ENCODE data around the gene NAV3. TPM values are rescaled to one million over a fixed set of nuclear protein-coding genes. Genes with fewer than 3 reads are reported as not detected.
"Not testable (repeated sequence)": the region's sequence is repeated elsewhere in the genome, so short reads cannot be mapped to it uniquely, and the experiment has no call there.

NAV3 gene
- total RNA-seq, 1 experiment from 2014 or later: 2.5 TPM

DNA sequence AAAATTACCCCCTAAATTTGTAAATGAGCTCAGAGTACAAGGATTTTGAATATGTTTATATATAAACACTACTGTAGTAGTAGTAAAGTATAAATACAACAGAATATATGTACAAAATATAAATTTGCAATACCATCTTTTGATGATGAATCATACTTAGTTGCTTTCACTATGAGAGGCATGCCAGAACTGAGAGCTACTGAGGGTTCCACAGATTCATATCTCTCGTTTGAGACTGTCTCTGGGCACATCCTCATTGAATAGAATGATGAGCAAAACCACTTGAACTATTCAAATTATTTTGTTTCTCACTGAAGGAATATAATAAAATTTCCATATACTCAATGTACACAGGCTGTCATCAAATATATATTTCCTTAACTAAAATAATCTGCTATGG is 417.6 kb downstream of the NAV3 start:
- intact Hi-C loops (cut with micrococcal nuclease; ENCODE audit: unreplicated experiment): no loop called here
- in situ Hi-C loops (cut with HindIII; ENCODE audit: low pct_unique_long_range_greater_than_20kb, low sequenced_read_pairs): no loop called here
- Histone ChIP-seq H3K4me1 (ENCODE audit: control insufficient read depth, insufficient read depth, low read length) (no peaks in the 10 kb centered on the region), H3K36me3 (ENCODE audit: control insufficient read depth, insufficient read depth, low read length) (no peaks in the 10 kb centered on the region), H3K9me3 (ENCODE audit: control insufficient read depth, insufficient read depth, low read depth, low read length) (no peaks in the 10 kb centered on the region), H3K27ac (ENCODE audit: low read length) (no peak overlapping the region), H3K4me3 (ENCODE audit: low read depth in 2 of 2, low read length in 2 of 2) (no peak overlapping the region), H3K27me3 (ENCODE audit: control insufficient read depth, insufficient read depth, low read length) (no peaks in the 10 kb centered on the region)
- no peak for TF ChIP-seq POLR2AphosphoS5 (IDR thresholded peaks at IDR 0.05; ENCODE audit: low read depth, low read length)
- TF ChIP-seq TCF7L2 (IDR thresholded peaks at IDR 0.05; ENCODE audit: low read depth, low read length): no peak
- TF ChIP-seq SIN3A (IDR thresholded peaks at IDR 0.05; ENCODE audit: borderline replicate concordance, insufficient read depth, low read depth, low read length): no peak
- TF ChIP-seq, protein P1, sequence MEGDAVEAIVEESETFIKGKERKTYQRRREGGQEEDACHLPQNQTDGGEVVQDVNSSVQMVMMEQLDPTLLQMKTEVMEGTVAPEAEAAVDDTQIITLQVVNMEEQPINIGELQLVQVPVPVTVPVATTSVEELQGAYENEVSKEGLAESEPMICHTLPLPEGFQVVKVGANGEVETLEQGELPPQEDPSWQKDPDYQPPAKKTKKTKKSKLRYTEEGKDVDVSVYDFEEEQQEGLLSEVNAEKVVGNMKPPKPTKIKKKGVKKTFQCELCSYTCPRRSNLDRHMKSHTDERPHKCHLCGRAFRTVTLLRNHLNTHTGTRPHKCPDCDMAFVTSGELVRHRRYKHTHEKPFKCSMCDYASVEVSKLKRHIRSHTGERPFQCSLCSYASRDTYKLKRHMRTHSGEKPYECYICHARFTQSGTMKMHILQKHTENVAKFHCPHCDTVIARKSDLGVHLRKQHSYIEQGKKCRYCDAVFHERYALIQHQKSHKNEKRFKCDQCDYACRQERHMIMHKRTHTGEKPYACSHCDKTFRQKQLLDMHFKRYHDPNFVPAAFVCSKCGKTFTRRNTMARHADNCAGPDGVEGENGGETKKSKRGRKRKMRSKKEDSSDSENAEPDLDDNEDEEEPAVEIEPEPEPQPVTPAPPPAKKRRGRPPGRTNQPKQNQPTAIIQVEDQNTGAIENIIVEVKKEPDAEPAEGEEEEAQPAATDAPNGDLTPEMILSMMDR (IDR thresholded peaks at IDR 0.05): no peak
- ATAC-seq (no peak), DNase-seq (ENCODE audit: low read depth, low spot score) (no peak)
- CTCF ChIA-PET: no interaction called here
- BruUV-seq (replicated peaks): no TSS peak
- POLR2A ChIA-PET: no interaction called here

DNA sequence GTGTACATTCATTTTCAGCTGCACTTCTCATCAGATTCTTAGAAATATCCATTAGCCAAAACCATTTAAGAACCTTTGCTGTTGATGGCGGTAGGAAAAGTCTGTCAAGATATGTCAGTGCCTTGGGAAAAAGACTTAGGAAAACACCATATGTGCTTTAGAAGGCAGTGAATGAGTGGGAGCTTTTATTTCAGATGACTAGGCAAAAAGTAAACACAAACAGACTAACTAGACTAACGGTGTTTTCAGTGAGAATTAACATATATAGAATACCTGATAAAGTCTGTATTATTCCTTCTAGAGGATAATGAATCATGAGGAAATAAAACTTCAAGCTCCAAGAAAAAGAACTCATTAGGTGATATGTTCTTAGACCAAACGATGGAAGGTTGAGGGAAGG is 418.9 kb downstream of the NAV3 start:
- POLR2A ChIA-PET: no interaction called here
- TF ChIP-seq SIN3A (IDR thresholded peaks at IDR 0.05; ENCODE audit: borderline replicate concordance, insufficient read depth, low read depth, low read length) (no peak), POLR2AphosphoS5 (IDR thresholded peaks at IDR 0.05; ENCODE audit: low read depth, low read length) (no peak), TCF7L2 (IDR thresholded peaks at IDR 0.05; ENCODE audit: low read depth, low read length) (no peak)
- TF ChIP-seq, protein P1 (IDR thresholded peaks at IDR 0.05): no peak
- TF ChIP-seq, protein P2, sequence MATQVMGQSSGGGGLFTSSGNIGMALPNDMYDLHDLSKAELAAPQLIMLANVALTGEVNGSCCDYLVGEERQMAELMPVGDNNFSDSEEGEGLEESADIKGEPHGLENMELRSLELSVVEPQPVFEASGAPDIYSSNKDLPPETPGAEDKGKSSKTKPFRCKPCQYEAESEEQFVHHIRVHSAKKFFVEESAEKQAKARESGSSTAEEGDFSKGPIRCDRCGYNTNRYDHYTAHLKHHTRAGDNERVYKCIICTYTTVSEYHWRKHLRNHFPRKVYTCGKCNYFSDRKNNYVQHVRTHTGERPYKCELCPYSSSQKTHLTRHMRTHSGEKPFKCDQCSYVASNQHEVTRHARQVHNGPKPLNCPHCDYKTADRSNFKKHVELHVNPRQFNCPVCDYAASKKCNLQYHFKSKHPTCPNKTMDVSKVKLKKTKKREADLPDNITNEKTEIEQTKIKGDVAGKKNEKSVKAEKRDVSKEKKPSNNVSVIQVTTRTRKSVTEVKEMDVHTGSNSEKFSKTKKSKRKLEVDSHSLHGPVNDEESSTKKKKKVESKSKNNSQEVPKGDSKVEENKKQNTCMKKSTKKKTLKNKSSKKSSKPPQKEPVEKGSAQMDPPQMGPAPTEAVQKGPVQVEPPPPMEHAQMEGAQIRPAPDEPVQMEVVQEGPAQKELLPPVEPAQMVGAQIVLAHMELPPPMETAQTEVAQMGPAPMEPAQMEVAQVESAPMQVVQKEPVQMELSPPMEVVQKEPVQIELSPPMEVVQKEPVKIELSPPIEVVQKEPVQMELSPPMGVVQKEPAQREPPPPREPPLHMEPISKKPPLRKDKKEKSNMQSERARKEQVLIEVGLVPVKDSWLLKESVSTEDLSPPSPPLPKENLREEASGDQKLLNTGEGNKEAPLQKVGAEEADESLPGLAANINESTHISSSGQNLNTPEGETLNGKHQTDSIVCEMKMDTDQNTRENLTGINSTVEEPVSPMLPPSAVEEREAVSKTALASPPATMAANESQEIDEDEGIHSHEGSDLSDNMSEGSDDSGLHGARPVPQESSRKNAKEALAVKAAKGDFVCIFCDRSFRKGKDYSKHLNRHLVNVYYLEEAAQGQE (IDR thresholded peaks at IDR 0.05; ENCODE audit: insufficient read depth in 1 of 2, low read depth in 2 of 2, low read length in 1 of 2): no peak
- H3K27ac ChIP-seq (ENCODE audit: low read length): no peak overlapping the region
- no peaks in the 10 kb centered on the region for H3K9me3 ChIP-seq (ENCODE audit: control insufficient read depth, insufficient read depth, low read depth, low read length)
- no peak overlapping the region for H3K4me3 ChIP-seq (ENCODE audit: low read depth in 2 of 2, low read length in 2 of 2)
- no peaks in the 10 kb centered on the region for H3K27me3 ChIP-seq (ENCODE audit: control insufficient read depth, insufficient read depth, low read length)
- no peak for DNase-seq (ENCODE audit: low read depth, low spot score)
- no TSS peak for BruUV-seq (replicated peaks)
- no peaks in the 10 kb centered on the region for H3K36me3 ChIP-seq (ENCODE audit: control insufficient read depth, insufficient read depth, low read length)
- in situ Hi-C loops (cut with HindIII; ENCODE audit: low pct_unique_long_range_greater_than_20kb, low sequenced_read_pairs) (no loop called here), intact Hi-C loops (cut with micrococcal nuclease; ENCODE audit: unreplicated experiment) (no loop called here)
- no peak for ATAC-seq
- CTCF ChIA-PET: no interaction called here
- H3K4me1 ChIP-seq (ENCODE audit: control insufficient read depth, insufficient read depth, low read length): no peaks in the 10 kb centered on the region

DNA sequence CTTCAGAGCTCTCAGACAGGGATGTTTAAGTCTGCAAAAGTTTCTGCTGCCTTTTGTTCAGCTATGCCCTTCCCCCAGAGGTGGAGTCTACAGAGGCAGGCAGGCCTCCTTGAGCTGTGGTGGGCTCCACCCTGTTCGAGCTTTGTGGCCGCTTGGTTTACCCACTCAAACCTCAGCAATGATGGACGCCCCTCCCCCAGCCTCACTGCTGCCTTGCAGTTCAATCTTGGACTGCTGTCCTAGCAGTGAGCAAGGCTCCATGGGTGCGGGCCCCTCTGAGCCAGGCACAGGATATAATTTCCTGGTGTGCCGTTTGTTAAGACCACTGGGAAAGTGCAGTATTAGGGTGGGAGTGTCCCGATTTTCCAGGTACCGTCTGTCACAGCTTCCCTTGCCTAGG is 427.0 kb downstream of the NAV3 start:
- DNase-seq (ENCODE audit: low read depth, low spot score); H3K4me1 ChIP-seq (ENCODE audit: control insufficient read depth, insufficient read depth, low read length); POLR2A ChIA-PET; intact Hi-C loops (cut with micrococcal nuclease; ENCODE audit: unreplicated experiment); H3K9me3 ChIP-seq (ENCODE audit: control insufficient read depth, insufficient read depth, low read depth, low read length); in situ Hi-C loops (cut with HindIII; ENCODE audit: low pct_unique_long_range_greater_than_20kb, low sequenced_read_pairs); CTCF ChIA-PET; BruUV-seq (replicated peaks); H3K27me3 ChIP-seq (ENCODE audit: control insufficient read depth, insufficient read depth, low read length); ATAC-seq; H3K4me3 ChIP-seq (ENCODE audit: low read depth in 2 of 2, low read length in 2 of 2); H3K27ac ChIP-seq (ENCODE audit: low read length); H3K36me3 ChIP-seq (ENCODE audit: control insufficient read depth, insufficient read depth, low read length): not testable (repeated sequence)
